ENCODE data around the gene TMEM163. TPM values are rescaled to one million over a fixed set of nuclear protein-coding genes. Genes with fewer than 3 reads are reported as not detected.
A peak's percentile ranks its signal among the peaks of the same experiment; 100 is the strongest.

The TMEM163 gene
- total and polyA plus RNA-seq, 3 experiments from 2014 or later, result 0.45 TPM; not detected in 2

GRCh38 chr2:134718023-134718816 lies 580 bp downstream of the TMEM163 start:
- H3K27ac ChIP-seq (ENCODE audit: low read depth, low read length), result no peak overlapping the region
- CTCF ChIA-PET, result no interaction called here
- no peaks in the 10 kb centered on the region for H3K36me3 Mint-ChIP-seq
- peaks cover 33% of the 10 kb centered on the region for H3K27me3 ChIP-seq (ENCODE audit: insufficient read depth, low read length, poor library complexity, severe bottlenecking)
- peaks cover 32 to 77% of the 10 kb centered on the region in 2 donors for H3K27me3 Mint-ChIP-seq
- H3K4me1 ChIP-seq (ENCODE audit: insufficient read depth, low read length), result peaks cover 10% of the 10 kb centered on the region
- peak in 3 of 5 donors; percentile 6 to 44 (median 10) for DNase-seq
- peak overlapping the region; percentile 14 for H3K4me3 ChIP-seq (ENCODE audit: low read length)
- no peaks in the 10 kb centered on the region for H3K9me3 ChIP-seq (ENCODE audit: low read length)
- no peak overlapping the region for H3K27ac Mint-ChIP-seq
- peaks cover 19 to 36% (median 27%) of the 10 kb centered on the region in 3 donors for H3K4me1 Mint-ChIP-seq
- no peaks in the 10 kb centered on the region for H3K36me3 ChIP-seq (ENCODE audit: insufficient read depth, low read length)
- POLR2A ChIA-PET, result interaction anchor here (1.1 kb wide), 1 partner anchor 49 kb away, joined by 3 read pairs; no protein-coding TSS in a partner anchor
- H3K9me3 Mint-ChIP-seq, result no peaks in the 10 kb centered on the region
- H3K4me3 Mint-ChIP-seq, result peak overlapping the region; percentile 69 to 91 (median 81)

GRCh38 chr2:134717286-134718022 lies 1.3 kb downstream of the TMEM163 start:
- CTCF ChIA-PET, result interaction anchor here (1.9 kb wide), 1 partner anchor 49 kb away, joined by 5 read pairs; no protein-coding TSS in a partner anchor
- Histone ChIP-seq H3K27me3 (ENCODE audit: insufficient read depth, low read length, poor library complexity, severe bottlenecking) (peaks cover 33% of the 10 kb centered on the region), H3K4me3 (ENCODE audit: low read length) (no peak overlapping the region), H3K4me1 (ENCODE audit: insufficient read depth, low read length) (peaks cover 10% of the 10 kb centered on the region), H3K36me3 (ENCODE audit: insufficient read depth, low read length) (no peaks in the 10 kb centered on the region), H3K9me3 (ENCODE audit: low read length) (no peaks in the 10 kb centered on the region), H3K27ac (ENCODE audit: low read depth, low read length) (no peak overlapping the region)
- H3K27me3 Mint-ChIP-seq, result peaks cover 32 to 77% of the 10 kb centered on the region in 2 donors
- DNase-seq, result peak in 1 of 5 donors; percentile 42
- H3K4me1 Mint-ChIP-seq, result peaks cover 19 to 36% (median 27%) of the 10 kb centered on the region in 3 donors
- POLR2A ChIA-PET, result no interaction called here
- H3K4me3 Mint-ChIP-seq, result peak overlapping the region; percentile 69 to 91 (median 81)
- peak overlapping the region in 2 of 8 donors; percentile 16 to 81 for H3K27ac Mint-ChIP-seq
- H3K36me3 Mint-ChIP-seq, result no peaks in the 10 kb centered on the region
- no peaks in the 10 kb centered on the region for H3K9me3 Mint-ChIP-seq

- no peaks in the 10 kb centered on the region for H3K9me3 ChIP-seq (ENCODE audit: low read length)
- Mint-ChIP-seq H3K36me3 (no peaks in the 10 kb centered on the region), H3K4me1 (peaks cover 19 to 36% (median 27%) of the 10 kb centered on the region in 3 donors), H3K9me3 (no peaks in the 10 kb centered on the region), H3K4me3 (peak overlapping the region in 6 of 7 donors; percentile 27 to 91 (median 82)), H3K27me3 (peaks cover 27 to 78% of the 10 kb centered on the region in 2 donors), H3K27ac (peak overlapping the region in 1 of 8 donors; percentile 16)
- CTCF ChIA-PET, result interaction anchor here (1.9 kb wide), 1 partner anchor 48 kb away, joined by 5 read pairs; no protein-coding TSS in a partner anchor
- no peaks in the 10 kb centered on the region for H3K36me3 ChIP-seq (ENCODE audit: insufficient read depth, low read length)
- H3K27ac ChIP-seq (ENCODE audit: low read depth, low read length), result no peak overlapping the region
- peaks cover 33% of the 10 kb centered on the region for H3K27me3 ChIP-seq (ENCODE audit: insufficient read depth, low read length, poor library complexity, severe bottlenecking)
- H3K4me1 ChIP-seq (ENCODE audit: insufficient read depth, low read length), result peaks cover 10% of the 10 kb centered on the region
- DNase-seq, result no peak
- POLR2A ChIA-PET, result no interaction called here
- H3K4me3 ChIP-seq (ENCODE audit: low read length), result no peak overlapping the region
Measured at GRCh38 chr2:134716721-134717243, 2.0 kb downstream of the TMEM163 start.

- Histone ChIP-seq H3K36me3 (ENCODE audit: insufficient read depth, low read length) (no peaks in the 10 kb centered on the region), H3K4me3 (ENCODE audit: low read length) (no peak overlapping the region), H3K27ac (ENCODE audit: low read depth, low read length) (no peak overlapping the region), H3K4me1 (ENCODE audit: insufficient read depth, low read length) (peaks cover 10% of the 10 kb centered on the region), H3K27me3 (ENCODE audit: insufficient read depth, low read length, poor library complexity, severe bottlenecking) (peaks cover 35% of the 10 kb centered on the region), H3K9me3 (ENCODE audit: low read length) (no peaks in the 10 kb centered on the region)
- ChIA-PET CTCF (interaction anchor here (1.9 kb wide), 1 partner anchor 47 kb away, joined by 5 read pairs; no protein-coding TSS in a partner anchor), POLR2A (interaction anchor here (0.6 to 1.6 kb wide), 2 partner anchors 22 to 42 kb away, joined by 3 to 5 read pairs; no protein-coding TSS in a partner anchor)
- H3K36me3 Mint-ChIP-seq, result no peaks in the 10 kb centered on the region
- peaks cover 26 to 78% of the 10 kb centered on the region in 2 donors for H3K27me3 Mint-ChIP-seq
- DNase-seq, result no peak
- H3K27ac Mint-ChIP-seq, result no peak overlapping the region
- peak overlapping the region in 3 of 7 donors; percentile 7 to 83 (median 27) for H3K4me3 Mint-ChIP-seq
- no peaks in the 10 kb centered on the region for H3K9me3 Mint-ChIP-seq
- peaks cover 19 to 36% (median 27%) of the 10 kb centered on the region in 3 donors for H3K4me1 Mint-ChIP-seq
Measured at GRCh38 chr2:134715932-134716643, 2.7 kb downstream of the TMEM163 start.

GRCh38 chr2:134714228-134714627 lies 4.6 kb downstream of the TMEM163 start:
- Mint-ChIP-seq H3K4me3 (no peak overlapping the region), H3K36me3 (peaks cover 0 to 4% (median 0%) of the 10 kb centered on the region in 3 donors), H3K9me3 (no peaks in the 10 kb centered on the region), H3K27ac (peak overlapping the region in 1 of 8 donors; percentile 3), H3K4me1 (peaks cover 19 to 29% (median 20%) of the 10 kb centered on the region in 3 donors), H3K27me3 (peaks cover 23 to 75% of the 10 kb centered on the region in 2 donors)
- ChIA-PET CTCF (interaction anchor here (1.3 kb wide), 1 partner anchor 57 kb away, joined by 3 read pairs; no protein-coding TSS in a partner anchor), POLR2A (interaction anchor here (1.6 kb wide), 1 partner anchor 20 kb away, joined by 3 read pairs; no protein-coding TSS in a partner anchor)
- Histone ChIP-seq H3K27me3 (ENCODE audit: insufficient read depth, low read length, poor library complexity, severe bottlenecking) (peaks cover 21% of the 10 kb centered on the region), H3K9me3 (ENCODE audit: low read length) (no peaks in the 10 kb centered on the region), H3K36me3 (ENCODE audit: insufficient read depth, low read length) (no peaks in the 10 kb centered on the region), H3K4me3 (ENCODE audit: low read length) (no peak overlapping the region), H3K4me1 (ENCODE audit: insufficient read depth, low read length) (peaks cover 10% of the 10 kb centered on the region), H3K27ac (ENCODE audit: low read depth, low read length) (no peak overlapping the region)
- DNase-seq, result no peak

- Mint-ChIP-seq H3K27ac (no peak overlapping the region), H3K36me3 (peaks cover 0 to 4% (median 0%) of the 10 kb centered on the region in 3 donors), H3K4me3 (no peak overlapping the region), H3K27me3 (peaks cover 24 to 80% of the 10 kb centered on the region in 2 donors), H3K9me3 (no peaks in the 10 kb centered on the region), H3K4me1 (peaks cover 19 to 29% (median 20%) of the 10 kb centered on the region in 3 donors)
- Histone ChIP-seq H3K36me3 (ENCODE audit: insufficient read depth, low read length) (no peaks in the 10 kb centered on the region), H3K27me3 (ENCODE audit: insufficient read depth, low read length, poor library complexity, severe bottlenecking) (peaks cover 19% of the 10 kb centered on the region), H3K9me3 (ENCODE audit: low read length) (no peaks in the 10 kb centered on the region), H3K4me1 (ENCODE audit: insufficient read depth, low read length) (peaks cover 10% of the 10 kb centered on the region), H3K4me3 (ENCODE audit: low read length) (no peak overlapping the region), H3K27ac (ENCODE audit: low read depth, low read length) (no peak overlapping the region)
- no peak for DNase-seq
- CTCF ChIA-PET, result interaction anchor here (1.3 kb wide), 1 partner anchor 57 kb away, joined by 3 read pairs; no protein-coding TSS in a partner anchor
- POLR2A ChIA-PET, result no interaction called here
Measured at GRCh38 chr2:134713606-134714005, 5.2 kb downstream of the TMEM163 start.

- POLR2A ChIA-PET, result no interaction called here
- Mint-ChIP-seq H3K36me3 (peaks cover 0 to 4% (median 0%) of the 10 kb centered on the region in 3 donors), H3K4me1 (peaks cover 19 to 29% (median 20%) of the 10 kb centered on the region in 3 donors), H3K9me3 (peaks cover 0 to 2% (median 0%) of the 10 kb centered on the region in 5 donors), H3K27me3 (peaks cover 24 to 80% of the 10 kb centered on the region in 2 donors), H3K4me3 (no peak overlapping the region), H3K27ac (no peak overlapping the region)
- no peak for DNase-seq
- CTCF ChIA-PET, result interaction anchor here (1.3 kb wide), 1 partner anchor 56 kb away, joined by 3 read pairs; no protein-coding TSS in a partner anchor
- H3K36me3 ChIP-seq (ENCODE audit: insufficient read depth, low read length), result no peaks in the 10 kb centered on the region
- H3K9me3 ChIP-seq (ENCODE audit: low read length), result no peaks in the 10 kb centered on the region
- peaks cover 17% of the 10 kb centered on the region for H3K27me3 ChIP-seq (ENCODE audit: insufficient read depth, low read length, poor library complexity, severe bottlenecking)
- H3K4me3 ChIP-seq (ENCODE audit: low read length), result no peak overlapping the region
- H3K4me1 ChIP-seq (ENCODE audit: insufficient read depth, low read length), result peaks cover 10% of the 10 kb centered on the region
- H3K27ac ChIP-seq (ENCODE audit: low read depth, low read length), result no peak overlapping the region
Measured at GRCh38 chr2:134713176-134713575, 5.6 kb downstream of the TMEM163 start.
